T47D (cell line): ENCODE measurements around the gene CRPPA.
"Not testable (repeated sequence)": the region's sequence is repeated elsewhere in the genome, so short reads cannot be mapped to it uniquely, and the experiment has no call there.

Source experiments
- DNase-seq, 2 experiments: peaks; one replicate each; pipeline versions ENCODE4 v3.0.0 to v3.0.0-alpha.2; 2011 to 2012; ENCODE audit warnings: low read depth in 1 of 2, low spot score in 1 of 2
- JUND ChIP-seq: IDR thresholded peaks from 2 replicates; pipeline ENCODE4 v1.6.1; 2012; ENCODE audit warnings: low read depth
- in situ Hi-C: cut with HindIII; loops from 2 replicates; pipeline ENCODE4 v1.10.0; 2016; ENCODE audit warnings: low sequenced_read_pairs, low pct_unique_long_range_greater_than_20kb

The CRPPA gene

DNA sequence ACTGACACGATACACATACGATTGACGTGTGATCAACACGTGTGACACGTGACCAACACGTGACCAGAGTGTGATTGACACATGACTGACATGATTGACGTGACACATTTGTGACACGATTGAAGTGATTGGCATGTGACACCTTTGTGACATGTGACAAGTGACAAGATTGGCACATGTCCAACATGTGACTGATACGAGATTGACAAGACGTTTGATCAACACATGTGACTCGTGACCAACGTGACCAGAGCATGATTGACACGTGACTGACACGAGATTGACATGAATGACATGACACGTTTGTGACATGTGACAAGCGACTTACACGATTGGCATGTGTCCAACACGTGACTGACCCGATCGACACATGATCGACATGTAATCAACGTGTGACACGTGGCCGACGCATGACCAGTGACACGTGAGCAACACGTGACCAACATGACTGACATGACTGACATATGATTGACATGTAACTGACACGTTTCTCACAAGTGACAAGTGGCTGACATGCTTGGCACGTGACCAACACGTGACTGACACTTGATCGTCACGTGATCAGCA lies 22.0 kb downstream of the CRPPA start:
- TF ChIP-seq JUND: no peak
- in situ Hi-C loops: no loop called here
- DNase-seq: peak in 1 of 2 experiments; percentile 19

DNA sequence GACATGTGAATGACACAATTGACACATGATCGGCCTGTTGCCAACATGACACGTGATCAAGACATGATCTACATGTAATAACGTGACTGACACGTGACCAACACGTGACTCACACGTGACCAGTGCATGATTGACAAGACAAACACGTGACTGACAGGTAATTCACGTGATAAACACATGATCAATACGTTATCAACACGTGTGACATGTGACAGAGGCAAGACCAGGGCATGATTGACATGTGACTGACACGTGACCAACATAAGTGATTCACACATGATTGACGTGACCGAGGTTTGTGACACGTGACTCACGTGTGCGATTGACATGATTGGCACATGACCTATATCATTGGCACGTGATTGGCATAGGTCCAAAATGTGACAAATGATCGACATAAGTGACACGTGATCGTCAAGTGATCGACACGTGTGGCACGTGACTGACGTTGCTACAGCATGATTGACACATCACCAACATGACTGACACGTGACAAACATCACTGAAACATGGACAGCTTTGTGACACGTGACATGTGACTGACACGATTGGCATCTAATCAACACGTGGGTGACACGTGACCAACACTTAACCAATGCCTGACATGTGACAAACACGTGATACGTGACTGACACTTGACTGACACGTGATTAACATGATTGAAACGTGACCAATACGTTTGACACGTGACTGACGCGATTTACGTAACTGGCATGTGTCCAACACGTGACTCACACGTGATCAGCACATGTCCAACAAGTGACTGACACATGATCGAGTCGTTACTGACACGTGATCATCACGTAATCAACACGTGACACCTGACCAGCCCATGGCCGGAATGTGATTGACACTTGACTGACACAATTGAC lies 23.0 kb downstream of the CRPPA start:
- DNase-seq: peak in 1 of 2 experiments; percentile 9
- TF ChIP-seq JUND: no peak
- in situ Hi-C loops: no loop called here

DNA sequence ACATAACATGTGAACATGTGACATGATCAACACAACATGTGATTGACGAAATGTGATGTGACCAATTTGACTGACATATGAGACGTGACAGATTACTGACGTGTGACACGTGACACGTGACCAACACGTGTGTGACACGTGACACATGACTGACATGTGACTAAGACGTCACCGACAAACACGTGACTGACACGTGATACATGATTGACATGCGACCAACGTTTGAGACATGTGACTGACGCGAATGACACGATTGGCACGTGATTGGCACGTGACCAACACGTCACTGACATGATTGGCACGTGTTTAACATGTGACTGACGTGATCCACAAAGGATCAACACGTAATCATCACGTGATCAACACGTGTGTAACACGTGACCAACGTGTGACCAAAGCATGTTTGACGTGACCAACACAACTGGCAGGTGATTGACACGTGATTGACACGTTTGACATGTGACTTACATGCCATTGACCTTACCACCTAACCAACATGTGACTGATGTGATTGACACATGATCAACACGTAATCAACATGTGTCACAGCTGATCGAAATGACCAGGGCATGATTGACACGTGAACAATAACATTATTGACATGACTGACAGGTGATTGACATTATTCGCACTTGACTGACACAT lies 23.7 kb downstream of the CRPPA start:
- TF ChIP-seq JUND: no peak
- DNase-seq: no peak

DNA sequence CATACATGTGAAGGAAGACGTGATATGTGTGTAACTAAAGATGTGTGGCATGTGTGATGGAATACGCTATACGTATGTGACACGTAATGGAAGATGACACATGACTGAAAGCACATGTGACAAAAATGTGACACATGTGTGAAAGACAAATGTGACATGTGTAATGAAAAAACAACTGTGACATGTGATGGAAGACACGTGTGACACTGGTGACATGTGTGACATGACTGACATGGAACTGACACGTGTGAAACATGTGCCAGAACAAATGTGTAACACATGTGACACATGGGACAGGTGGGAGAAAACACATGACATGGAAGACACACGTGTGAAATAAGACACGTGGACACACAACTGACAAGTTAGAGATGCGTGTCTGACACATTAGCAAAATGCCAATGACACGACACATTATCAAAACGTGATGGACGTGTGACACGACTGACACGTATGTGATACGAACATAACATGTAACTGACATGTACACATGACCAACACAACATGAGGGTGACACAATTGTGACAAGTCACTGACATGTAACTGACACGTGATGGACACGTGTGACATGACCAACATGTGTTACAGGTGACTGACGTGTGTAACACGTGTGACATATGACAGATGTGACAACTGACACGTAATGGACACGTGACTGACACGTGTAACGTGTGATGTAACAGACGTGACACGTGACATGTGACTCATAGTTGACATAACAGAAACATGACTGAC lies 24.4 kb downstream of the CRPPA start:
- in situ Hi-C loops: no loop called here
- peak in 1 of 2 experiments; percentile 15 for DNase-seq
- no peak for TF ChIP-seq JUND

More for the DNA sequence above, 23.7 kb downstream of the CRPPA start:
- in situ Hi-C loops: no loop called here

DNA sequence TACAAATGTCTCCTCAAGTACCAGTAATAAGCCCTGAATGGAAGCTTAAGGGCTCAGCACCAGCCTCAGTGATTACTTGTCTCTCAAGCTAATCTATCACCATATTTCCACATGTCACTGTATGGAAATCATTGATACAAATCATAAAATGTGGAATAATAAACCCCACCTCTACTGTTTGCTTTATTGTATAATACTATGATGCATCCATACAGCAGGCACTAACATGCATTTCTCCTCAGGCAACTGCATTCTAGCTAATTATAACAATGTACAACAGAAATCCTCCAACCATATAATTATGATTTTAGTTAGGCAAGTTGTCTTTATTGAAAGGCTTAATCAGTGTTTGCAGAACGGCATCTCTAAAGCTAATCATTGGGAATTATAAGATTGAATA lies 26.2 kb downstream of the CRPPA start:
- no peak for DNase-seq
- no peak for TF ChIP-seq JUND
- in situ Hi-C loops: no loop called here

DNA sequence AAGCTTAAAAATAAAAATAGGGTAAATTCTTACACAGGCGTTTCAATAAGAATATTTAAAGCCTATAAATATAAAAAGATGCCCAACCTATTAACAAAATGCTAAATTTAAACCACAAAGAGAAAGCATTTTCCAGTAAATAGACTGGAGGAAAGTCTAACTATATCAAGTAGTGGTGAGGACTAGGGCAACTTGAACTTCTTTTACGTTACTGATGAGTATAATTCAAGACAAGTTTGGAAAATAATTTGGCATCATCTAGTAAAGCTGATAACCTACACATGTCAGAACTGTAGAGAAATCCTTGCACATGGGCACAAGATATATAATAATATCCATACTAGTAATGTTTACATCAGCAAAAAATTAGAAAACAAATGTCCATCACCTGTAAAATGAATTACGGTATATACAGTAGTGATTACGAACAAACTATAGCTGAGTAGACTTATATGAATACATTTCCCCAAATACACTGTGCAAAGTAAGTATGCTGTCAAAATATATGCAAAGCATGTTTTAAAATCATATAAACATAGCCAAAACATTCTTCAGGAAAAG lies 27.4 kb downstream of the CRPPA start:
- TF ChIP-seq JUND: no peak
- in situ Hi-C loops: no loop called here
- no peak for DNase-seq

DNA sequence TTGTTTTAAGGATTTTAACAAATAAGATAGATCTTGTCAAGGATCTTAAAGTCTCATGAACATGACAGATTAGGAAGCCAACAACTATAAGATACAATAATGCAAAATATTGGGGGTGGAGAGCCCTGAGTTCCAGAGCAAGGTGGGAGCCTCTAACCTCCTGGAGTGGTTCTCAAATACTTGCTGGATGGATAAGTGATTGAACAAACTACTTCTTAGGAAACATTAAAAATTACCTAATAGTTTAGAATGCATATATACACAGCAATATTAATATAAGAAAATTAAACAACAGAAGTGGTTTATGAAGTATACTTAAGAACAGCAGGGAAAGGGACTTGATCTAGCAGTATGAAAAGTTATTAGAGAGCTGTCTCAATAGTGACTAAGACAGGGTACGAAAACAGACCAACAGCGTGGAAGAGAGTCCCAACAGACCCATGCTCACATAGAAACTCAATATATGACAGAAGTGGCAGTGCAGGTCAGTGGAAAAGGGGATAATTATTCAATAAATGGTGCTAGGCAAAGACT lies 28.3 kb downstream of the CRPPA start:
- in situ Hi-C loops: no loop called here
- TF ChIP-seq JUND: no peak
- no peak for DNase-seq

DNA sequence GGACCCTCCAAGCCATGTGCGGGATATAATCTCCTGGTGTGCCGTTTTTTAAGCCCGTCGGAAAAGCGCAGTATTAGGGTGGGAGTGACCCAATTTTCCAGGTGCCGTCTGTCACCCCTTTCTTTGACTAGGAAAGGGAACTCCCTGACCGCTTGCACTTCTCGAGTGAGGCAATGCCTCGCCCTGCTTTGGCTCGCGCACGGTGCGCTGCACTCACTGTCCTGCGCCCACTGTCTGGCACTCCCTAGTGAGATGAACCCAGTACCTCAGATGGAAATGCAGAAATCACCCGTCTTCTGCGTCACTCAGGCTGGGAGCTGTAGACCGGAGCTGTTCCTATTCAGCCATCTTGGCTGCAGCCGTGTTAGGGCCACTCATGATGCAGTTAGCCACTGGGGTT lies 37.6 kb downstream of the CRPPA start:
- DNase-seq, in situ Hi-C loops: not testable (repeated sequence)

DNA sequence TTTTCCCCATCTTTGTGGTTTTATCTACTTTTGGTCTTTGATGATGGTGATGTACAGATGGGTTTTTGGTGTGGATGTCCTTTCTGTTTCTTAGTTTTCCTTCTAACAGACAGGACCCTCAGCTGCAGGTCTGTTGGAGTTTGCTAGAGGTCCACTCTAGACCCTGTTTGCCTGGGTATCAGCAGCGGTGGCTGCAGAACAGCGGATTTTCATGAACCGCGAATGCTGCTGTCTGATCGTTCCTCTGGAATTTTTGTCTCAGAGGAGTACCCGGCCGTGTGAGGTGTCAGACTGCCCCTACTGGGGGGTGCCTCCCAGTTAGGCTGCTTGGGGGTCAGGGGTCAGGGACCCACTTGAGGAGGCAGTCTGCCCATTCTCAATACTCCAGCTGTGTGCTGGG lies 38.2 kb downstream of the CRPPA start:
- in situ Hi-C loops, DNase-seq: not testable (repeated sequence)
